ENCODE data around the gene NLGN2.
A peak's percentile ranks its signal among the peaks of the same experiment; 100 is the strongest.

NLGN2 gene

DNA sequence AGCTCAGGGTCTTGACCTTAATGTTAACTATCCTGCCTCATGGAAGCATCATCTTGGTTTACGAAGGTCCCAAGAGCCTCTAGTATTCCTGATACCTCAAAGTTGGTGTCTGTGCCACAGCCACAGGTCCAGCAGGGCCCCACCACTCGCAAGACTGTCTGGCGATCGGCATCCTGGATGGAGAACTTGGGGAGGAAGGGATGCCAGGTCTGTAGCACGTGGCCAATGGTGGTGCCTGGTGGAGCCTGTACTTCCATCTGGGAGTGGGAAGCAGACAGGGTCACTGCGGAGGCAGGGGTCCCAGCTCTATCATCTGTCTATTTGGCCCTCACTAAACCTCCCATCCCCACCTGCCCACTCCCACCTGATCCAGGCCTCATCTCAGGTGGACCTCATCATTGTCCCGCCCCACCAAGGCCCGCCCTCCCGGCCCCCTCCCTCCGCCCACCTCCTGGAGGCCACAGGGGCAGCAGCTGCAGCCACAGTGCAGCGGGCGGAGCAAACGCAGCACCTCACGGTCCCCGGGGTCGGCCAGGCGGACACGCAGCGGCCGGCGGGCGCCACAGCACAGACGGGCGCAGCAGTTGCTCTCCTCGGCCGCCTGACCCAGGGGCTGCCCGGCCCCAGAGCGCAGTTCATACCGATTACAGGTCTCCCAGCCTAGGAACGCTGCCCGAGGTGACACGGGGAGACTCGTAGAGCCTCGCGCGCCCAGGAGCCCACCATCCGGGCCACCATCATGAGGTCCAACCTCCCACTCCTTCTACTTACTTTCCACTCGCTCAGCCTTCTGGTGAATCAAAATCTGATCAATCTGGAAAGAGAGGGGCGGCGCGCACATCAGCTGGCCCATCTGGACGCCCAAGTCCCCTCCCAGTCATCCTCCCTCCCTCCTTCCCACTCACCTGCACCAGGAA, 14.7 kb upstream of the NLGN2 start:
- DNase-seq (ENCODE audit: low spot score) = no peak

GRCh38 chr17:7393613-7394451, 13.8 kb upstream of the NLGN2 start:
- DNase-seq (ENCODE audit: low spot score) = no peak

DNA sequence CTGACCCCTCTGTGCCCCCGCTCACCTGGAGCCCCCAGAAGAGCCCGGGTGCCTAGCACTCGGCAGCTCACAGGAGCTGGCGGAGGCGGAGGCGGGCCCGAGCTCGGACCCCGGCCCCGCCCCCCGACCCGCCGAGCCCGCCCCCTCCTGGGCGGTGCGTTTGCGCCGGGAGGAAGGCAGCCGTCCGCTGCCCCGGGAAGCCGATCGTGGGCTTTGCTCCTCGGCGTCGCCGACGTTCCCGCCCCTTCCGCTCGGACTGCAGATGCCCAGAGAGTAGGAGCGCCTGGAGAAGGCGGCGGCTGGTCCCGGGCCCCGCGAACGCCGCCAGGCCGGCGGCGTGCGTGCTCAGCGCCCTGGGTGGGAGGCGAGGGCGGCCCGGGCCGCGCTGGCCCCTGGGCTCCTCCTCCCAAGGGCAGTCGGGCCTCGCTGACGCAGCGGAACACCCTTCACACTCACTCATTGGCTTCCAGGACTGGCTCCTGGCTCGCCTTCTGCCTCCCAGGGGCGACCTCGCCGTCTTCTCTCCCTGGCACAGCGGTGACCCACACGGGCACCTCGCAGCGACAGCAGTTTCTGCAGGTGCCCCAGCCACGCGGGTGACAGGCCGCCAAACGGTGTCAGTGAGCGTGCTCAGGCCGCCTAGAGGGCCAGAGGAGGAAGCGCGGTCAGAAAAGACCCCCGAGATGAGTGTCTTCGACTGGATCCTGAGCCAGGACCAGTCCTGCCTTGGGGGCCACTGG, 13.0 kb upstream of the NLGN2 start, which contains the start of gene PLSCR3:
Gene PLSCR3, minus strand, starts transcription at position 74 of the 740 bp plus-strand sequence. CDS start 415 bp downstream, outside the sequence.
- peak; percentile 62 for DNase-seq (ENCODE audit: low spot score)

DNA sequence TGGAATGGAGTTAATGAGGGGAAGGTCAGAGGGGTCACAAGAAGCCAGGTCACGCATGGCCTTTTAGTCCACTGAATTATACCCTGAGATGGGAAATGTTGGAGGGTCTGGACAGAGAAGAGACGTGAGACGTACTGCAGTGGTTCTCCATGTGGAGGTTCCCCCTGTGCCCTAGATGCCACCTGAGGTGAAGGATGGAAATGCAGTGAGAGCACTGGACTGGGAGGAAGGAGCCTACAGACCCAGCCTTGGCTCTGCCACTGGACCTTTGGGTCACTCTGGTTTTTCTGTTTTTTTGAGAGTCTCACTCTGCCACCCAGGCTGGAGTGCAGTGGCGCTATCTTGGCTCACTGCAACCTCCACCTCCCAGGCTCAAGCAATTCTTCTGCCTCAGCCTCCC, 11.5 kb upstream of the NLGN2 start:
- DNase-seq (ENCODE audit: low spot score) = no peak

- DNase-seq (ENCODE audit: low spot score) = no peak
These were observed 9.0 kb upstream of the NLGN2 start for GRCh38 chr17:7398612-7399011.

DNA sequence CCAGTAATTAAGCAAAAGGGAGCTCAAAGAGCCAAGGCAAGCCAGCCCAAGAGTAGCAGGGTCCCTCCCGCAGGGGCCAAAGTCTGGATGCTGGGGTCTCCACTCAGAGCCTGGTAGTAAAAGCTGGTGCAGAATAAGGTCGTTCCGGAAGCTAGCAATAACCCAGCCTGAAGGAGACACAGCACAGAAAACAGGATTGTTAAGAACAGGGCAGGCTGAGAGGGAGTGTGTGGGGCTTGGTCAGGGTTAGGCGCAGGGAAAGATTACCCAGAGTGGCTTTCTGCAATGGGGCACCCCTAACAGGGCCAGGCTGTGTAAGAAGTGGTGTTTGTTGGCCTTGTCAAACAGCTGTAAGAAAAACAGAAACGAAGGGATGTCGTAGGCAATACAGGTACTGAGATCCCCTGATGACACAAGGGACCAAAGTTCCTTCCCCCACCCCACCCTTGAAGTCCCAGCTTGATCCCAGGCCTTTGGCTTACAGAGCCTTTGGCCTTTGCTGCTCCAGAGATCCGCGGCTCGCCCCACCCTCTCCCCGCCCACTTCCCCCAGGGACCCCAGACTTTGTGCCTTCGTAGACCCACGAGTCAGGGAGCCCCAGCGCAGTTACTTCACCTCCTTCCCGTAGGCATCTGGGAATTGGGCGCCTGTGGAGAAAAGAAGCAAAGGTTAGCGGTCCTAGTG, 4.5 kb upstream of the NLGN2 start:
- peak; percentile 7 for DNase-seq (ENCODE audit: low spot score)

DNA sequence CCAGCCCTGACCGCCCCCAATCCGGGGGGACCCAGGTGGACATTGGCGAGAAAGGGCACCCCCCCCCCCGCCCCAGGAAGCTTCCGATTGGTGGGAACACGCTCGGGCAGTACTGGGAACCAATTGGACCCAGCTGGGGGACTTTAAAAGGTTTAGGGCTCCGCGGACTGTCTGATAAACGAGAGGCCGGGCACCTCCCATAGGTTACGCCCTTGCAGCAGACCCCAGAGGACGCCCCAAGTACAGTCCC, 4.0 kb upstream of the NLGN2 start:
- no peak for DNase-seq (ENCODE audit: low spot score)

- peak; percentile 97 for DNase-seq (ENCODE audit: low spot score)
These were observed 3.5 kb upstream of the NLGN2 start, which contains the start of gene TMEM256 for GRCh38 chr17:7403977-7404736. Gene TMEM256, minus strand, starts transcription at chr17:7404097. Its CDS starts 13 bp downstream, at chr17:7404084.

- DNase-seq (ENCODE audit: low spot score) = no peak
These were observed 2.8 kb upstream of the NLGN2 start for GRCh38 chr17:7404737-7405349.

- DNase-seq (ENCODE audit: low spot score) = peak; percentile 7
These were observed 2.1 kb upstream of the NLGN2 start for GRCh38 chr17:7405350-7406234.

DNA sequence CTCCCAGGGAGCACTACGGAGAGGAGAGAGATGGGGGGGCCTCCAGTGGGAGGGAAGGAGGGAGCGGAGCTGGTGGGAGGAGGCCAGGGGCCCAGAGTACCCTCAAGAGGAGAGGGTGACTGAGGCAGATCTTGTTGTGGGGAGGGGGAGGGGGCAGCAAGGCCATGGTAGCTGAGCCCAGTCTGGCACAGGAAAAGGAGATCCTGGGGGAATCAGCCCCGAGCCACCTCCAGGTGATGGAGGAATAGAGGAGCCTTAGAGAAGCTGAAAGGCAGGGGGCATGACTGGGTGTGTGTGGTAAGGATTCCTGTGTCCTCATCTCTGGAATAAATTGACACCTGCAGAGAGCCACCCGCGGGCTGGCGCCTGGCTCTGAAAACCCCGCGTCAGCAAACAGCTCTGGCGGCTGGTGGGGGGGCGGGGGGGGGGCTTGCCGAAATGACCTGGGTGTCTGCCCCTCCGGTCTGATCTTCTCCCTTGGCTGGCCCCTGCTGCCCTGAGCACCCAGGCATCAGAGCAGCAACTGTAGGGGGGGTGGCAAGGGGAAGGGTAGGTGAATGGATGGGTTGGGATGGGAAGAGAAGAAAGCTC, 1.3 kb upstream of the NLGN2 start:
- no peak for DNase-seq (ENCODE audit: low spot score)

GRCh38 chr17:7407082-7407481, 563 bp upstream of the NLGN2 start:
- no peak for DNase-seq (ENCODE audit: low spot score)

GRCh38 chr17:7408252-7408727, 645 bp downstream of the NLGN2 start:
- DNase-seq (ENCODE audit: low spot score) = no peak

GRCh38 chr17:7408863-7409262, 1.2 kb downstream of the NLGN2 start:
- DNase-seq (ENCODE audit: low spot score) = no peak

GRCh38 chr17:7409716-7410115, 2.1 kb downstream of the NLGN2 start:
- DNase-seq (ENCODE audit: low spot score) = no peak

DNA sequence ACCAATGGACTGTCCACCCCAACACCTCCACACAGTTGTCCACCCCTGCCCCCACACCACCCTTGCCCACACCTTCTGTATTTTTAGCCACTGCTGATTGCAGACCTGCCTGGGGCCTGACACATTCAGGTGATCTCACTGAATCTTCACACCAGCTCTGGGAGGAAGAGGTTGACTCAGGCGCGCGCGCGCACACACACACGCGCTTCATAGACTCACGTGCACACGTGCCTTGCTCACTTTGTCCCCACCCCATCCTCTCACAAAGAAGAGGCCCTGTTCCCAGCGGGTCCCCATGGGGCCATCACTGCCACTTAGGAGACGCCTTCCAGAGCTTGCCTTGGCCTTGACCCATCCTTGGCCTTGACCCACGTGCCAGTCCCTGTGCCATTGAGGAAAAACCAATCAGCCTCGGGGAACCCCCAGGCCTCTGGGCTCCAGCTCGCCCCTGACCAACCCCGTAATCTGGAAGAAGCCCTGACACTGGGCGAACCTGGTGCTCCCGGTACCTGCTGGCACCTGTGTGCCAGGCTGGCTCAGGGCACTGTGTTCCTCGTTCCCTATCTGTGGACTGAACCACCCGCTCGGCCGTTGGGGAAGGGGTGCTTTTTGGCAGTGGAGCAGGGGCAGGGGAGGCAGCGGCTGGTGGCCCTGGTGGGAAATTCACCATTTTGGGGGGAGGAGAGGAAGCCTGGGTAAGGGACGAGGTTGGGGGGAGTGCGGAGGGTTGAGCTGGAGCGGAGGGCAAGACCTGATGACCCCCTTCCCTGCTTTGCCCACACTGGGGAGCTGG, 3.2 kb downstream of the NLGN2 start:
- DNase-seq (ENCODE audit: low spot score) = no peak

GRCh38 chr17:7411427-7411750, 3.7 kb downstream of the NLGN2 start:
- DNase-seq (ENCODE audit: low spot score) = no peak

DNA sequence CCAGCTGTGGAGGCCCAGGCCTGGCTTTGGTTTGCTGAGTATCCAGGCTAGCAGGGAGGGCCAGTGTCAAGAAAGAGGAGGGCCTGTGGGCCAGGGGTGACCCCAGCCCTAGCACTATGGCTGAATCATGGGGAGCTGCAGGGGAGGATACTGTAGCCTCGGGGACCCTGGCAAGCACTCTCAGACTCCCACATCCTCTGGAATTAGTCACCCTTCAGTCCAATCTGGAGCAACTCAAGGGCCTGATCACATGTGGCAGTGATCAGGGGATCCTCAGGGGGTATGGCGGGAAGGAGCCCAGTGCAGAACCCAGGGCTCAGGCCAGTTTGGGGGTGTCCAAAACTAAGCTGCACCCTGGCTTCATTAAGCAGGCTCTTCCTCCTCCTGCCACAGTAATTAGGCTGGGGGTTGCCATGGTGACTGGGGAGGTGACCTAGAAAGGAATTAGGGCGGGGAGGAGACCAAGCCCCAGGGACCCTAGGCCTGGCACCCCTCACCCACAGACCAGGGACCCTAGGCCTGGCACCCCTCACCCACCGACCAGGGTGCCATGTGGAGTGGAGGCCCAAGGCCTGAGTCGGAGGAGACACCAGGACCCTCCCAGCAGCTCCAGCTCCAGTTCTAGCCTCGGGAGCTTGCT, 5.8 kb downstream of the NLGN2 start:
- DNase-seq (ENCODE audit: low spot score) = no peak

All from hematopoietic multipotent progenitor cell treated with erythropoietin and hydrocortisone succinate and interleukin-3 and kit ligand, for 17 days (in vitro differentiated cells).